ENCODE data around the gene PGM2L1.
"Not testable (repeated sequence)": the region's sequence is repeated elsewhere in the genome, so short reads cannot be mapped to it uniquely, and the experiment has no call there.

PGM2L1 gene

GRCh38 chr11:74400606-74401005 is 2.4 kb upstream of the PGM2L1 start:
- no peak for DNase-seq (ENCODE audit: low read depth)

DNA sequence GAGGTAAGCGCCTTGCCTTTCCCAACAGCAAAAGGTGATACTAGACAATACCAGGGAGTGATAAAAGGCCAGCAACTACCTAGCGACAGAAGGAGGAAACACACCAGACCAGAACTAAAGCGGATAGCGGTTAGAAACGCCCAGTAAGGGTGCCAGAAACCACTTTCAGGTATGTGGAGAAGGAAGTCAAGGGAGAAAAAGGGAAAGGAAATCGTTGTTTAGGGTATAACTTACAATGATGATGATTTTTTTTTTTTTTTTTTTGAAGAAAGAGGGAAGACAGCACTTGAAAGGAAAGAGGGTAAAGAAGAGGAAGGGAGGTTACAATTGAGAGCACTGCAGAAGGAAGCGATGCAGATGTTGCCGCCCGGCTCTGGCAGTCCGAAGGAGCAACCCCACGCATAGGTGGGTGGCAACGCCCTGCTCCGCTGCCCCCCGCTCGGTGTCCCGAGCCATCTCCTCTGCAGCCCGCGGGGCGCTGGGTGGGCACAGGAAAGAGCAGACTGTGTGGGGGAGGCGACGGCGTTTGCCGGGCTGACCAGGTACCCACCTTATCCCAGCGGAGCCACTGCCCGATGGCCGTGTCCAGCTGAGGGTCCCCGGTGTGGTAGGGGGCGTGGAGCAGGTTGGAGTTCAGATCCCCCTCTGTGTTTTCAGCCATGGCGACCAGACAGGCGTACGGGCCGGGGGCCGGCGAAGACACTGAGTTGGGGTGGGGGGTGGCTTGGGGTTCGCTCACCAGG is 561 bp downstream of the PGM2L1 start:
- DNase-seq (ENCODE audit: low read depth): no peak

DNA sequence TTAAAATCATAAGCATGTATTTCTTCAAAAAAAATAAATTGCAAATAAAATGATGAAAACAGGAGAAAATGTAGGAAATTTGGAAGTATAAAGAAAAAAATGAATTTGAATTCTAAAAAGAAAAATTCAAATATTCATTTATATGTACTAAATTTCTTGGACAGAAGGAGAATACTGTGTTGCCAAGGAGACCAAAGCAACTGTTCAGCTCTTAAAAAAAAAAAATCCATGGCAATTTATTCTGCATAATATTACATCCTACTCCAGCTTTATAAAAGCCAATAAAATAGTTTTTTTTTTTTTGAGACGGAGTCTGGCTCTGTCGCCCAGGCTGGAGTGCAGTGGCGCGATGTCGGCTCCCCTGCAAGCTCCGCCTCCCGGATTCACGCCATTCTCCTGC is 6.0 kb downstream of the PGM2L1 start:
- DNase-seq (ENCODE audit: low read depth): no peak

- DNase-seq (ENCODE audit: low read depth): no peak
Measured at GRCh38 chr11:74391193-74391592, 7.0 kb downstream of the PGM2L1 start.

DNA sequence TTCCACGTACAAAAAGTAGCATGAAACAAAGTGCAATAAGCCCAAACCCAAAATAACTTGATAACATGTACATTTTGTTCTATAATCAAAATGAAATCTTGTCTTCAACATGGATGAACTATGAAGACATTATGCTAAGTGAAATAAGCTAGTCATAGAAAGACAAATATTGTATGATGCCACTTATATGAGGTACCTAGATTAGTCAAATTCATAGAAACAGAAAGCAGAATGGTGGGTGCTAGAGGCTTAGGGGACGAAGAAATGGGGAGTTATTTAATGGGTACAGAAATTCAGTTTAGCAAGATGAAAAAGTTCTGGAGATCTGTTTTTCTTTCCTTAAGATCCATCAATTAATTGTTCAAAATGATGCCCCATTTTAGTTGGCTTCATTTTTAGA is 7.5 kb downstream of the PGM2L1 start:
- DNase-seq (ENCODE audit: low read depth): no peak

GRCh38 chr11:74388678-74389327 is 9.4 kb downstream of the PGM2L1 start:
- peak; percentile 71 for DNase-seq (ENCODE audit: low read depth)

DNA sequence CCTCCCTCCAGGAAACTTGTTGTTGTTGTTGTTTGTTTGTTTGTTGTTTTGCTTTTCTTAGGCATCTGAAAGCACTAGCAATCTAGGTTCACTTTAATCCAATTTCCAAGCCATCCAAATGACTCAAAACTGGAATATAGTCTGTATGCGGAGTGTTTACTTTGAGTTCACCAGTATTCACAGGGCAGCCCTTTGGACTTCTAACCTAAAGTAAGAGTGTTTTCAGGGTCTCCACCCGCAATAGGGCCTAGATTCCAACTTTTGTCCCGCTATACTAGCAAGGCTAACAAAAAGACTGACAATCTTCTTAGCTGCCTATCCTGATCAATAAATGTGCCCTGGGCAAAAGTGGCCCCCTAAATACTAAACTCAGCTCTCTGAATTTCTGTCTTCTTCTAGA is 13.6 kb downstream of the PGM2L1 start:
- no peak for DNase-seq (ENCODE audit: low read depth)

- DNase-seq (ENCODE audit: low read depth): no peak
Measured at GRCh38 chr11:74380746-74381439, 17.3 kb downstream of the PGM2L1 start.

DNA sequence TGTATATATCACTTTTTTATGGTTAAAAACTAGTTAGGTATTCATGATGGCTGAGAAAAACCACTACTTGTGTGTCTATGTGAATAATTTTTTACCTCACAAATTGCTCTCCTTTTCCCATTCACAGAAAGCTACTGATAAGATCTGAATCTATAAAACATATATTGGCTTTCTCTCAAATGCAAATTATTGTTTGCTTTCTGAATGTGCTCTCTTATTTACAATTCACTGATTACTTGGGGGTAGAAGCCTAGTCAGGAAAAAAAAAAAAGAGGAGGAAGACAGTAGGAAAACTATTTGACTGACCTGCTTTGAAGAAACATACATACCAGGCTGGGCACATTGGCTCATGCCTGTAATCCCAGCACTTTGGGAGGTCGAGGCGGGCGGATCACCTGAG is 20.5 kb downstream of the PGM2L1 start:
- no peak for DNase-seq (ENCODE audit: low read depth)

DNA sequence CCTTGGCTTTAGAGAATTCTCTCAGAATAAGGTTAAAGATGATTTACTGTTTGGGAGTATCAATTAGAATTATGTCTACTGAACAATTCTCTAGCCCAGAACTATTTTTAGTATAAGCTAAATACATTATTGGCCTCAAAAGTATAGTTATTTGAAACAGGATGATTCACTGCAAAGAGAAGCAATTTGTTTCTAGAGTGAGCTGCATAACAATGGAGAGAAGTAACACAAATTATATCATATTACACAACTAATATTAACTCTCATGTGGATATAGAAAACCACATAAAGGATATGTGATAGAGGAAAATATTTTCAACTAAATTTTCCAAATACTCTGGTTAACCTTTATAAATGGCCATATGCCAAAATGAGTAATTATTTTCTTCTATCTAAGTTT is 24.9 kb downstream of the PGM2L1 start:
- no peak for DNase-seq (ENCODE audit: low read depth)

GRCh38 chr11:74371269-74372052 is 26.8 kb downstream of the PGM2L1 start:
- no peak for DNase-seq (ENCODE audit: low read depth)

- no peak for DNase-seq (ENCODE audit: low read depth)
Measured at GRCh38 chr11:74370123-74370522, 28.1 kb downstream of the PGM2L1 start.

- DNase-seq (ENCODE audit: low read depth): no peak
Measured at GRCh38 chr11:74367881-74368280, 30.4 kb downstream of the PGM2L1 start.

- no peak for DNase-seq (ENCODE audit: low read depth)
Measured at GRCh38 chr11:74366576-74366975, 31.7 kb downstream of the PGM2L1 start.

DNA sequence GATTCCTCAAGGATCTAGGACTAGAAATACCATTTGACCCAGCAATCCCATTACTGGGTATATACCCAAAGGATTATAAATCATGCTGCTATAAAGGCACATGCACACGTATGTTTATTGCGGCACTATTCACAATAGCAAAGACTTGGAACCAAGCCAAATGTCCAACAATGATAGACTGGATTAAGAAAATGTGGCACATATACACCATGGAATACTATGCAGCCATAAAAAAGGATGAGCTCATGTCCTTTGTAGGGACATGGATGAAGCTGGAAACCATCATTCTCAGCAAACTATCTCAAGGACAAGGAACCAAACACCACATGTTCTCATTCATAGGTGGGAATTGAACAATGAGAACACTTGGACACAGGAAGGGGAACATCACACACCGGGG is 32.4 kb downstream of the PGM2L1 start:
- not testable (repeated sequence) for DNase-seq (ENCODE audit: low read depth)

GRCh38 chr11:74357449-74357848 is 40.8 kb downstream of the PGM2L1 start:
- no peak for DNase-seq (ENCODE audit: low read depth)

DNA sequence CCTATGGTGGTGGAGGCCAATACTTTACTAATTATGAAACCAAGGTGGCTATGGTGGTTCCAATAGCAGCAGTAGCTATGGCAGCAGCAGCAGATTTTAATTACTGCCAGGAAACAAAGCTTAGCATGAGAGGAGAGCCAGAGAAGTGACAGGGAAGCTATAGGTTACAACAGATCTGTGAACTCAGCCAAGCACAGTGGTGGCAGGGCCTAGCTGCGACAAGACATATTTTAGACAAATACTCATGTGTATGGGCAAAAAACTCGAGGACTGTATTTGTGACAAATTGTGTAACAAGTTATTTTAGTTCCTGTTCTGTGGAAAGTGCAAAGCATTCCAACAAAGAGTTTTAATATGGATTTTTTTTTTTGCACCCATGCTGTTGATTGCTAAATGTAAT is 42.6 kb downstream of the PGM2L1 start:
- no peak for DNase-seq (ENCODE audit: low read depth)

- DNase-seq (ENCODE audit: low read depth): no peak
Measured at GRCh38 chr11:74354036-74354435, 44.2 kb downstream of the PGM2L1 start.

DNA sequence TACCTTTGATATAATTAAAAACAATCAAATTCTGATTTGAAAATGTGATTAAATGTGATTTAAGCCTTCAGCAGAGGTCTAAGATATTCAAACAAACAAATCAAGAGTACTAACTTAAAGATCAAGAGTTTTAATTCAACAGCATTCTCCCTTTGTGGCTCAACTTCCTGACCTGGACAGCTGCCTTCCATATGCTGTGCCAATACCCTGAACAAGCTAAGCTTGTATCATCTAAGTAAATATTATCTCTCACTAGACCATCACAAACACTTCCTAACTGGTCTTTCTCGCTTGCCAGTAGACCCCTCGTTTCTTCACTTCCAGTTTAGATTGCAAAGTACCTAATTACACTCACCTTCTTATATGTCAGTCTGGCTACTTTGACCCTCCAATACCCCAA is 50.9 kb downstream of the PGM2L1 start:
- no peak for DNase-seq (ENCODE audit: low read depth)

DNA sequence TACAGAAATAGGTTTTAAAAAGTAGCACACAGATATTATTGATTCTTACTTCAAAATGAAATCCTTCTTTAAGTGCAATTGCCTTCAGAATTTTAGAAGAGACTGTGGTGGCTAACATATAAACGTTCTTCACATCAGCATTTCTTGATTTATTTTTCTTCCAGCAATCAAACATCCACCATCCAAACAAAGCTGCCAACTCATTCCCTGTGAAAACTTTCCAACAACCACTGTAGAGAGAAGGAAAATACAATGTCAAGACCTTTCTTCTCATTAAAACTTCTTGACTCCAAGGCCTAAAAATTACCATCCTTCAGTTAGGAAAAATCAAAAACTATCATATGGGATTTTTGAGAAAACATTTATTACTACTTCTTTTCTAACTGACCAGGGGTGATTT is 52.8 kb downstream of the PGM2L1 start:
- no peak for DNase-seq (ENCODE audit: low read depth)

DNA sequence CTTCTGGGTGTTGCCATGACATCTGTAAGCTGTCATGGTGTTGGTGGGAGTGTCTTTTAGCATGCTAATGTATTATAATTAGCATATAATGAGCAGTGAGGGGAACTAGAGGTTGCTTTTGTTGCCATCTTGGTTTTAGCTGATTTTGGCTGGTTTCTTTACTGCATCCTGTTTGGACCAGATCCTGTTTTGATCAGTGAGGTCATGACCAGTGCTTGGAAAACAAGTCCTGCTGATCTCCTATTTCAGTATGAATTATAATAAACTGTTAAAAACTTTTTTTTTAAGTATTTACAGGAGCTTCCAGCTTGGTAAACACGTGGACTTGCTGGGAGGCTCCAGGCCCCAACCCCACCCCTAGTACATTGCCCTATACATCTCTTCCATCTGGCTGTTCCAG is 56.3 kb downstream of the PGM2L1 start:
- DNase-seq (ENCODE audit: low read depth): no peak

DNA sequence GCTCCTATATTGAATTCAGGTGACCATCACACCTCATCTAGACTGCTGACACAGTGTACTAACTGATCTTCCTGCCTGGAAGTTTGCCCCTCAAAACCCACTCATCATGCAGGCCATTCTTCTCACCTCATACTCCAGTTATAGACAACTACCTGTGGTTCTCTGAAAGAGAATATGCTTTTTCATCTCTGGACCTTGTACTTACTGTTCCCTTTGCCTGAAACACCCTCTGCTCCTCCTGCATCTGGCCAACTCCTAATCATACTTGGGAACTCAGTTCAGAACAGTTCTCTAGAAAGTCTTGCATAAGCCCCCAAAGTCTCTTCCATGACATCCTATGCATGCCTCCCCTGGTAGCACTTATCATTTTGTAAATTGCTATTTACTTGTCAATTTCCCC is 58.6 kb downstream of the PGM2L1 start:
- DNase-seq (ENCODE audit: low read depth): no peak

- DNase-seq (ENCODE audit: low read depth): no peak
Measured at GRCh38 chr11:74338963-74339362, 59.3 kb downstream of the PGM2L1 start.

Measured in stimulated activated CD4-positive, alpha-beta T cell treated with anti-CD3 and anti-CD28 coated beads, Interleukin-2, amount 100 ng/mL, for 4 hours (primary cell).